CD14-positive monocyte (primary cell): ENCODE measurements around the gene DYNC2I2. TPM values are rescaled to one million over a fixed set of nuclear protein-coding genes. Genes with fewer than 3 reads are reported as not detected.

Source experiments
- DNase-seq, 3 donors: peaks; one replicate each; pipeline ENCODE4 v3.0.0-alpha.2; 2011 to 2022
- H2AFZ ChIP-seq: 2 replicates; pipeline ENCODE4 v1.6.0; 2012; ENCODE audit warnings: mild to moderate bottlenecking, low read depth, low read length, inconsistent platforms; ENCODE audit not compliant: insufficient read depth, poor library complexity, severe bottlenecking
- H3K27ac ChIP-seq, 2 donors: 1 replicate in 1 of 2; 2 replicates in 1 of 2; pipeline ENCODE4 v1.5.1; 2012 to 2013; ENCODE audit warnings: low read length in 2 of 2, control low read depth in 1 of 2, inconsistent platforms in 1 of 2, low read depth in 1 of 2, mild to moderate bottlenecking in 1 of 2
- H3K27me3 ChIP-seq, 2 donors: one replicate each; pipeline versions ENCODE4 v1.6.0 to v1.6.1; 2011 to 2013; ENCODE audit warnings: low read length in 2 of 2; ENCODE audit not compliant: control insufficient read depth in 2 of 2, insufficient read depth in 2 of 2
- H3K36me3 ChIP-seq, 2 donors: replicated peaks in 1 of 2; 1 replicate in 1 of 2; 2 replicates in 1 of 2; pipeline versions ENCODE4 v1.5.1 to v1.6.1; 2012 to 2013; ENCODE audit warnings: low read length in 2 of 2, control low read depth in 1 of 2, inconsistent platforms in 1 of 2, mild to moderate bottlenecking in 1 of 2; ENCODE audit not compliant: insufficient read depth in 2 of 2, control insufficient read depth in 1 of 2
- H3K4me1 ChIP-seq, 2 donors: 1 replicate in 1 of 2; 2 replicates in 1 of 2; pipeline versions ENCODE4 v1.5.1 to v1.6.1; 2012 to 2013; ENCODE audit warnings: low read length in 2 of 2, control low read depth in 1 of 2, inconsistent platforms in 1 of 2, mild to moderate bottlenecking in 1 of 2, moderate library complexity in 1 of 2; ENCODE audit not compliant: insufficient read depth in 2 of 2, control insufficient read depth in 1 of 2
- H3K4me2 ChIP-seq: replicated peaks from 2 replicates; pipeline ENCODE3; 2012; ENCODE audit warnings: low read length, moderate library complexity, mild to moderate bottlenecking; ENCODE audit not compliant: poor library complexity, severe bottlenecking; ENCODE audit errors: extremely low read depth
- H3K4me3 ChIP-seq, 3 experiments: fragments of 200-600 bp in 1 of 3; sonication (generic) in 1 of 3; replicated peaks in 1 of 3; 1 replicate in 2 of 3; 2 replicates in 1 of 3; pipeline ENCODE4 v1.5.1; 2011 to 2013; ENCODE audit warnings: low read length in 3 of 3, mild to moderate bottlenecking in 3 of 3, control low read depth in 2 of 3, low read depth in 2 of 3, inconsistent platforms in 1 of 3, moderate library complexity in 1 of 3
- H3K79me2 ChIP-seq: 2 replicates; pipeline ENCODE4 v1.6.0; 2012; ENCODE audit warnings: mild to moderate bottlenecking, control low read depth, inconsistent platforms, low read length, moderate library complexity; ENCODE audit not compliant: insufficient read depth
- H3K9ac ChIP-seq: 2 replicates; pipeline ENCODE4 v1.6.0; 2017; ENCODE audit warnings: low read length, mild to moderate bottlenecking; ENCODE audit not compliant: insufficient read depth, poor library complexity, severe bottlenecking
- H3K9me3 ChIP-seq, 2 donors: replicated peaks in 1 of 2; 1 replicate in 1 of 2; 2 replicates in 1 of 2; pipeline versions ENCODE4 v1.5.1 to v1.6.1; 2012 to 2013; ENCODE audit warnings: low read length in 2 of 2, control low read depth in 1 of 2; ENCODE audit not compliant: control insufficient read depth in 1 of 2, insufficient read depth in 1 of 2
- H4K20me1 ChIP-seq: 2 replicates; pipeline ENCODE4 v1.6.0; 2012; ENCODE audit warnings: mild to moderate bottlenecking, low read length, control low read depth, moderate library complexity; ENCODE audit not compliant: insufficient read depth
- H3K27ac Mint-ChIP-seq, 7 donors: one replicate each; pipeline ENCODE4 v1.8.0; 2020; ENCODE audit warnings: mild to moderate bottlenecking in 7 of 7, mixed read lengths in 7 of 7, moderate library complexity in 6 of 7, inconsistent platforms in 2 of 7
- H3K27me3 Mint-ChIP-seq, 3 donors: one replicate each; pipeline ENCODE4 v1.8.0; 2021 to 2022; ENCODE audit warnings: low read depth in 3 of 3, mild to moderate bottlenecking in 3 of 3, mixed read lengths in 3 of 3, moderate library complexity in 3 of 3, inconsistent platforms in 1 of 3
- H3K36me3 Mint-ChIP-seq, 2 donors: one replicate each; pipeline ENCODE4 v1.8.0; 2020; ENCODE audit warnings: mixed read lengths in 2 of 2, inconsistent platforms in 1 of 2, mild to moderate bottlenecking in 1 of 2
- H3K4me1 Mint-ChIP-seq: one replicate; pipeline ENCODE4 v1.8.0; 2020; ENCODE audit warnings: mild to moderate bottlenecking, mixed read lengths
- H3K4me3 Mint-ChIP-seq, 2 donors: one replicate each; pipeline ENCODE4 v1.8.0; 2020; ENCODE audit warnings: mild to moderate bottlenecking in 2 of 2, mixed read lengths in 2 of 2, moderate library complexity in 1 of 2
- H3K9me3 Mint-ChIP-seq, 7 donors: one replicate each; pipeline ENCODE4 v1.8.0; 2020 to 2022; ENCODE audit warnings: mixed read lengths in 7 of 7, mild to moderate bottlenecking in 6 of 7, moderate library complexity in 6 of 7, inconsistent platforms in 2 of 7
- WGBS: methylation state at CpG from one replicate; pipeline ENCODE4 v1.1.5; 2013; ENCODE audit warnings: missing lambda C conversion rate; ENCODE audit not compliant: insufficient coverage; 5-methylcytosine and 5-hydroxymethylcytosine counted together
- intact Hi-C, 2 donors: fragments of 100-400 bp; cut with micrococcal nuclease; formaldehyde crosslinking; loops; one replicate each; pipeline versions ENCODE4 v1.15.0 to v1.15.1; 2023
- polyA plus RNA-seq, 3 donors: library from polyadenylated mRNA; depleted of rRNA in 1 of 3; unstranded in 2 of 3; stranded (reverse) in 1 of 3; fragments of 300-500 nt in 2 of 3; fragments of >200 nt in 1 of 3; fragmentation: Illumina TruSeq in 2 of 3; gene quantifications; 1 replicate in 2 of 3; 2 replicates in 1 of 3; pipeline ENCODE4 v1.2.3, GENCODE V29; 2012 to 2021
- TF ChIP-seq, protein P1 (sequence below): fragments of 200-600 bp; IDR thresholded peaks from one replicate; pipeline ENCODE4 v1.8.0; 2022; ENCODE audit warnings: antibody characterized with exemption, mild to moderate bottlenecking

The DYNC2I2 gene
- polyA plus RNA-seq, 3 donors, result 1.5 to 2.1 (median 1.9) TPM

DNA sequence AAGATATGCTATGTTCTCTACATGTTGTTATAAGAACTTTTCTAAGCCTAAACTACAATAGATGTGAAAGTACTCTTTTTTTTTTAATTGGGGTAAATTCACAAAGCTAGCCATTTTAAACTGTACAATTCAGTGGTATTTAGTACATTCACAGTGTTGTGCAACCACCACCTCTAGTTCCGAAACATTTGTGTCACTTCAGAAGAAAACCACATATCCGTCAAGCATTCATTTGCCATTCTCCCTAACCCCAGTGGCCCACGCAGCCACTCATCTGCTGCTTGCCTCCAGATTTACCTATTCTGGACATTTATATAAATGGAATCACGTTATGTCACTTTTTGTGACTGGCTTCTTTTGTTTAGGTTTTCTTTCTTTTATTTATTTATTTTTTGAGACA is 61.2 kb downstream of the DYNC2I2 start:
- no peaks in the 10 kb centered on the region for H3K79me2 ChIP-seq
- H3K27me3 ChIP-seq, result no peaks in the 10 kb centered on the region
- no peak overlapping the region for H2AFZ ChIP-seq
- H3K27me3 Mint-ChIP-seq, result no peaks in the 10 kb centered on the region
- H3K9ac ChIP-seq, result no peak overlapping the region
- no peak overlapping the region for H3K4me2 ChIP-seq
- no peaks in the 10 kb centered on the region for H4K20me1 ChIP-seq
- no peak for DNase-seq
- H3K4me1 Mint-ChIP-seq, result no peaks in the 10 kb centered on the region
- WGBS, result no CpG with 5 or more reads among the region's 4 CpGs
- H3K27ac Mint-ChIP-seq, result peak overlapping the region in 1 of 7 donors; percentile 5
- no peak overlapping the region for H3K4me3 Mint-ChIP-seq
- TF ChIP-seq, protein P1, sequence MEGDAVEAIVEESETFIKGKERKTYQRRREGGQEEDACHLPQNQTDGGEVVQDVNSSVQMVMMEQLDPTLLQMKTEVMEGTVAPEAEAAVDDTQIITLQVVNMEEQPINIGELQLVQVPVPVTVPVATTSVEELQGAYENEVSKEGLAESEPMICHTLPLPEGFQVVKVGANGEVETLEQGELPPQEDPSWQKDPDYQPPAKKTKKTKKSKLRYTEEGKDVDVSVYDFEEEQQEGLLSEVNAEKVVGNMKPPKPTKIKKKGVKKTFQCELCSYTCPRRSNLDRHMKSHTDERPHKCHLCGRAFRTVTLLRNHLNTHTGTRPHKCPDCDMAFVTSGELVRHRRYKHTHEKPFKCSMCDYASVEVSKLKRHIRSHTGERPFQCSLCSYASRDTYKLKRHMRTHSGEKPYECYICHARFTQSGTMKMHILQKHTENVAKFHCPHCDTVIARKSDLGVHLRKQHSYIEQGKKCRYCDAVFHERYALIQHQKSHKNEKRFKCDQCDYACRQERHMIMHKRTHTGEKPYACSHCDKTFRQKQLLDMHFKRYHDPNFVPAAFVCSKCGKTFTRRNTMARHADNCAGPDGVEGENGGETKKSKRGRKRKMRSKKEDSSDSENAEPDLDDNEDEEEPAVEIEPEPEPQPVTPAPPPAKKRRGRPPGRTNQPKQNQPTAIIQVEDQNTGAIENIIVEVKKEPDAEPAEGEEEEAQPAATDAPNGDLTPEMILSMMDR, result no peak
- H3K4me3 ChIP-seq, result no peak overlapping the region
- H3K27ac ChIP-seq, result no peak overlapping the region
- no peaks in the 10 kb centered on the region for H3K4me1 ChIP-seq
- no peaks in the 10 kb centered on the region for H3K9me3 ChIP-seq
- H3K36me3 Mint-ChIP-seq, result peaks cover 71 to 94% of the 10 kb centered on the region in 2 donors
- no peaks in the 10 kb centered on the region for H3K9me3 Mint-ChIP-seq
- peaks cover 68 to 97% of the 10 kb centered on the region in 2 donors for H3K36me3 ChIP-seq
- intact Hi-C loops, result no loop called here

DNA sequence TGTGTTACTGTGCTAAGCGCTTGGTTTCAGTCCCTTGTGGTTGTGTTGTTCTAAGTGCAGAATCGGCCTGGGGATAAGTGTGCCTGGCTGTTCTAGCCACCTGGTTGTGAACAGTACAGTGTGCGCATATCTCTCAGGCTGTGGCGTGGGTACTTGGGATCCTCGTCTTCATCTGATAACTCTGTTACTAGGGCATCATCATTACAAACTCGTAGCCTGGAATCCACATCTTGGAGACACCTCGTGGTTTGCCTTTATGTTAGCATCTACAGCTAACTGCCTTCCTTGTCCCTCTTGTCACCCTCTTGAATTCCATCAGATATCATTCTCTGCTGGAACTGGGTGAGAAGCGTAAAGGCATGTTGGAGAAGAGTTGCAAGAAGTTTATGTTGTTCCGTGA is 62.8 kb downstream of the DYNC2I2 start:
- H3K4me3 ChIP-seq, result no peak overlapping the region
- H3K79me2 ChIP-seq, result no peaks in the 10 kb centered on the region
- no peak for DNase-seq
- Mint-ChIP-seq H3K9me3 (no peaks in the 10 kb centered on the region), H3K27me3 (no peaks in the 10 kb centered on the region), H3K4me3 (no peak overlapping the region), H3K4me1 (no peaks in the 10 kb centered on the region), H3K36me3 (peaks cover 65 to 93% of the 10 kb centered on the region in 2 donors), H3K27ac (peak overlapping the region in 1 of 7 donors; percentile 14)
- no peak overlapping the region for H2AFZ ChIP-seq
- no peaks in the 10 kb centered on the region for H3K9me3 ChIP-seq
- TF ChIP-seq, protein P1, result no peak
- intact Hi-C loops, result no loop called here
- no peaks in the 10 kb centered on the region for H4K20me1 ChIP-seq
- H3K4me2 ChIP-seq, result no peak overlapping the region
- no peaks in the 10 kb centered on the region for H3K27me3 ChIP-seq
- H3K4me1 ChIP-seq, result no peaks in the 10 kb centered on the region
- 99% methylated on average over 7 of the region's 9 CpGs for WGBS
- H3K27ac ChIP-seq, result no peak overlapping the region
- H3K36me3 ChIP-seq, result peaks cover 67 to 94% of the 10 kb centered on the region in 2 donors
- H3K9ac ChIP-seq, result no peak overlapping the region
